Measurements from ENCODE around the gene ZSCAN22.

The ZSCAN22 gene

GRCh38 chr19:58315580-58315979 is 11.2 kb upstream of the ZSCAN22 start:
- Histone ChIP-seq H4K20me1 (ENCODE audit: insufficient read depth, low read length) (no peaks in the 10 kb centered on the region), H3K79me2 (ENCODE audit: insufficient read depth, low read length) (no peaks in the 10 kb centered on the region), H3K27me3 (ENCODE audit: insufficient read depth, low read length) (no peaks in the 10 kb centered on the region), H3F3A (ENCODE audit: insufficient read depth, low read length) (no peaks in the 10 kb centered on the region), H3K9ac (ENCODE audit: low read length) (no peak overlapping the region), H3K4me2 (ENCODE audit: low read length) (no peak overlapping the region), H2AFZ (ENCODE audit: low read length) (no peak overlapping the region), H3K9me3 (ENCODE audit: low read length) (peaks cover 6% of the 10 kb centered on the region; the same call in 1 of the 2 replicates), H3K4me3 (ENCODE audit: low read depth, low read length, poor library complexity, severe bottlenecking) (no peak overlapping the region), H3K27ac (ENCODE audit: low read depth, low read length, poor library complexity, severe bottlenecking) (no peak overlapping the region), H3K36me3 (ENCODE audit: insufficient read depth, low read length) (peaks cover 48% of the 10 kb centered on the region), H3K4me1 (ENCODE audit: insufficient read depth, low read length, severe bottlenecking) (no peaks in the 10 kb centered on the region), H3K9me2 (ENCODE audit: low read depth, low read length) (no peaks in the 10 kb centered on the region)
- TF ChIP-seq EZH2 (IDR thresholded peaks at IDR 0.05; ENCODE audit: borderline replicate concordance, low read length) (no peak), CTCF (IDR thresholded peaks at IDR 0.05; ENCODE audit: low read length) (no peak)

GRCh38 chr19:58317476-58318072 is 9.2 kb upstream of the ZSCAN22 start:
- no peak overlapping the region for H3K27ac ChIP-seq (ENCODE audit: low read depth, low read length, poor library complexity, severe bottlenecking)
- peaks cover 3% of the 10 kb centered on the region; the same call in 1 of the 2 replicates for H3K9me3 ChIP-seq (ENCODE audit: low read length)
- H3K36me3 ChIP-seq (ENCODE audit: insufficient read depth, low read length) = peaks cover 32% of the 10 kb centered on the region
- no peaks in the 10 kb centered on the region for H3F3A ChIP-seq (ENCODE audit: insufficient read depth, low read length)
- H4K20me1 ChIP-seq (ENCODE audit: insufficient read depth, low read length) = no peaks in the 10 kb centered on the region
- H3K4me1 ChIP-seq (ENCODE audit: insufficient read depth, low read length, severe bottlenecking) = no peaks in the 10 kb centered on the region
- no peak overlapping the region for H3K9ac ChIP-seq (ENCODE audit: low read length)
- no peaks in the 10 kb centered on the region for H3K79me2 ChIP-seq (ENCODE audit: insufficient read depth, low read length)
- no peak overlapping the region for H3K4me2 ChIP-seq (ENCODE audit: low read length)
- no peak overlapping the region for H2AFZ ChIP-seq (ENCODE audit: low read length)
- TF ChIP-seq CTCF (IDR thresholded peaks at IDR 0.05; ENCODE audit: low read length) (no peak), EZH2 (IDR thresholded peaks at IDR 0.05; ENCODE audit: borderline replicate concordance, low read length) (no peak)
- H3K27me3 ChIP-seq (ENCODE audit: insufficient read depth, low read length) = no peaks in the 10 kb centered on the region
- no peak overlapping the region for H3K4me3 ChIP-seq (ENCODE audit: low read depth, low read length, poor library complexity, severe bottlenecking)
- no peaks in the 10 kb centered on the region for H3K9me2 ChIP-seq (ENCODE audit: low read depth, low read length)

GRCh38 chr19:58318297-58318696 is 8.5 kb upstream of the ZSCAN22 start:
- no peak overlapping the region for H2AFZ ChIP-seq (ENCODE audit: low read length)
- TF ChIP-seq EZH2 (IDR thresholded peaks at IDR 0.05; ENCODE audit: borderline replicate concordance, low read length) (no peak), CTCF (IDR thresholded peaks at IDR 0.05; ENCODE audit: low read length) (no peak)

More at GRCh38 chr19:58318297-58318696, 8.5 kb upstream of the ZSCAN22 start:
- H3K36me3 ChIP-seq (ENCODE audit: insufficient read depth, low read length) = peaks cover 25% of the 10 kb centered on the region
- no peaks in the 10 kb centered on the region for H3K4me1 ChIP-seq (ENCODE audit: insufficient read depth, low read length, severe bottlenecking)
- no peaks in the 10 kb centered on the region for H3K27me3 ChIP-seq (ENCODE audit: insufficient read depth, low read length)
- H3K9me3 ChIP-seq (ENCODE audit: low read length) = no peaks in the 10 kb centered on the region
- no peaks in the 10 kb centered on the region for H3F3A ChIP-seq (ENCODE audit: insufficient read depth, low read length)
- H3K4me2 ChIP-seq (ENCODE audit: low read length) = no peak overlapping the region
- H4K20me1 ChIP-seq (ENCODE audit: insufficient read depth, low read length) = no peaks in the 10 kb centered on the region
- H3K27ac ChIP-seq (ENCODE audit: low read depth, low read length, poor library complexity, severe bottlenecking) = no peak overlapping the region
- no peak overlapping the region for H3K4me3 ChIP-seq (ENCODE audit: low read depth, low read length, poor library complexity, severe bottlenecking)
- no peaks in the 10 kb centered on the region for H3K9me2 ChIP-seq (ENCODE audit: low read depth, low read length)
- H3K79me2 ChIP-seq (ENCODE audit: insufficient read depth, low read length) = no peaks in the 10 kb centered on the region
- H3K9ac ChIP-seq (ENCODE audit: low read length) = no peak overlapping the region

Measured in OCI-LY1 (cell line).